Activated T-helper 9 cell treated with anti-CD3 and anti-CD28 coated beads, Interleukin-2, amount 50 U/mL, for 16 hours (primary cell): ENCODE measurements around the gene CLEC9A.

Source experiments
- DNase-seq: peaks from one replicate; pipeline ENCODE4 v3.0.0-alpha.2; 2020; ENCODE audit warnings: low read depth

CLEC9A gene

DNA sequence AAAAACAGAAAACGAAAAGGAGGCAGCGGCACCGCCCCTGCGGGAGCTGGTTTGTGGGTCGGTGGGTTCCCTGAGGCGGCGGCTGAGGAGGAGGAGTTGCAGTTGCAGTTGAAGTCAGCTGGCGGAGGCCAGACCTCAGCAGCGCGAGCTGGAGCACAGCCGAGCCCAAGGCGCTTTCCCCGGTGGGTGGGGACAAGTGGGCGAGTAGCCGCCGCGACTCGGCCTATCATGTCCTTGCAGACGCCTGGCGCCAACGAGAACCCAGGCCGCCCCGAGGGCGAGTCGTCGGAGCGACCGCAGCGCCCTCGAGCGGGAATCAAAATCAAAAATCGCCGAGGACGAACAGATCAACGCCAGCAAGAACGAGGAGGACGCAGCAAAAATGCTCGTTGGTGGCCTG, 81.0 kb downstream of the CLEC9A start:
- no peak for DNase-seq

GRCh38 chr12:10113075-10113474, 82.6 kb downstream of the CLEC9A start:
- DNase-seq: no peak

GRCh38 chr12:10113920-10114319, 83.4 kb downstream of the CLEC9A start:
- no peak for DNase-seq

DNA sequence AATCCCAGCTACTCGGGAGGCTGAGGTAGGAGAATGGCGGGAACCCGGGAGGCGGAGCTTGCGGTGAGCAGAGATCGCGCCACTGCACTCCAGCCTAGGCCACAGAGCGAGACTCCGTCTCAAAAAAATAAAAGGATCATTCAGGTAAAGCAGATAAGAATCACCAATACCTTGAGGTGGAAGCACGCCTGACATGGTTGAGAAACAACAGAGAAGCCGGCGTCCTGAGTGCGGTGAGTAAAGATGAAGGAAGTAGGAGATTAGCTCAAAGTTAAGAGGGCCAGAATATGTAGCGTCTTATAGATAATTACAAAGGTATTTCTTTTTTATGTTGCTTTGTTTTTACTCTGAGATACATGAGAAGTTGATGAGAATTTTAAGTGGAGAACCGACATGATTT, 84.8 kb downstream of the CLEC9A start:
- DNase-seq: no peak
